Stimulated activated CD8-positive, alpha-beta memory T cell treated with anti-CD3 and anti-CD28 coated beads, Interleukin-15, amount 100 ng/mL, for 48 hours (primary cell): ENCODE measurements around the gene LASP1NB.
"Not testable (repeated sequence)": the region's sequence is repeated elsewhere in the genome, so short reads cannot be mapped to it uniquely, and the experiment has no call there.

ENCODE experiments used
- DNase-seq, 2 donors: peaks; one replicate each; pipeline ENCODE4 v3.0.0-alpha.2; 2020; ENCODE audit warnings: low read depth in 2 of 2

Gene LASP1NB

DNA sequence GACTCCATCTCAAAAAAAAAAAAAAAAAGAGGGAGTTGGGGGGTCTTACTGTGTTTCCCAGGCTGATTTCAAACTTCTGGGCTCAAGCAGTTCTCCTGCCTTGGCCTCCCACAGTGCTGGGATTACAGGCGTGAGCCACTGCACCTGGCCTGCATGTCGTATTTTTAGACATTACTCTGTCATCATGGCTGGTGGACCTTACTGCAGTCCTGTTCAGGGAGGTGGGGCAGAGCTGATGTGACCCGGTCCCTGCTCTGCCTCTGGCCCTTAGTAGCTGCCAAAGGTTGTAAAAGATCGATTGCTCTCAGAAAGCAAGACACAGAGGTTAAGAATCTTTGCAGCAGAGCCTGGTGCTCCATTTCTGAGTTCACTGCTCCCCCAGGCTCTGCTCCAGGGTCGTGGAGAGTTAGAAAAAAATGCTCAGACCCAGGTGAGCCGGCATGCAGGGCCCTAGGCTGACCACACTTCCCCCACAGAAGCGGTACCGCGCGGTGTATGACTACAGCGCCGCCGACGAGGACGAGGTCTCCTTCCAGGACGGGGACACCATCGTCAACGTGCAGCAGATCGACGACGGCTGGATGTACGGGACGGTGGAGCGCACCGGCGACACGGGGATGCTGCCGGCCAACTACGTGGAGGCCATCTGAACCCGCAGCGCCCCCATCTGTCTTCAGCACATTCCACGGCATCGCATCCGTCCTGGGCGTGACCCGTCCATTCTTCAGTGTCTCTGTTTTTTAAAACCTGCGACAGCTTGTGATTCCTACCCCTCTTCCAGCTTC is 7.1 kb upstream of the LASP1NB start:
- DNase-seq: no peak

DNA sequence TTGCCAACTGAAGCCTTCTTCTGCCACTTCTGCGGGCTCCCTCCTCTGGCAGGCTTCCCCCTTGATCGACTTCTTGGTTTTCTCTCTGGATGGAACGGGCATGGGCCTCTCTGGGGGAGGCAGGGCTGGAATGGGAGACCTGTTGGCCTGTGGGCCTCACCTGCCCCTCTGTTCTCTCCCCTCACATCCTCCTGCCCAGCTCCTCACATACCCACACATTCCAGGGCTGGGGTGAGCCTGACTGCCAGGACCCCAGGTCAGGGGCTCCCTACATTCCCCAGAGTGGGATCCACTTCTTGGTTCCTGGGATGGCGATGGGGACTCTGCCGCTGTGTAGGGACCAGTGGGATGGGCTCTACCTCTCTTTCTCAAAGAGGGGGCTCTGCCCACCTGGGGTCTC is 6.5 kb upstream of the LASP1NB start:
- no peak for DNase-seq

DNA sequence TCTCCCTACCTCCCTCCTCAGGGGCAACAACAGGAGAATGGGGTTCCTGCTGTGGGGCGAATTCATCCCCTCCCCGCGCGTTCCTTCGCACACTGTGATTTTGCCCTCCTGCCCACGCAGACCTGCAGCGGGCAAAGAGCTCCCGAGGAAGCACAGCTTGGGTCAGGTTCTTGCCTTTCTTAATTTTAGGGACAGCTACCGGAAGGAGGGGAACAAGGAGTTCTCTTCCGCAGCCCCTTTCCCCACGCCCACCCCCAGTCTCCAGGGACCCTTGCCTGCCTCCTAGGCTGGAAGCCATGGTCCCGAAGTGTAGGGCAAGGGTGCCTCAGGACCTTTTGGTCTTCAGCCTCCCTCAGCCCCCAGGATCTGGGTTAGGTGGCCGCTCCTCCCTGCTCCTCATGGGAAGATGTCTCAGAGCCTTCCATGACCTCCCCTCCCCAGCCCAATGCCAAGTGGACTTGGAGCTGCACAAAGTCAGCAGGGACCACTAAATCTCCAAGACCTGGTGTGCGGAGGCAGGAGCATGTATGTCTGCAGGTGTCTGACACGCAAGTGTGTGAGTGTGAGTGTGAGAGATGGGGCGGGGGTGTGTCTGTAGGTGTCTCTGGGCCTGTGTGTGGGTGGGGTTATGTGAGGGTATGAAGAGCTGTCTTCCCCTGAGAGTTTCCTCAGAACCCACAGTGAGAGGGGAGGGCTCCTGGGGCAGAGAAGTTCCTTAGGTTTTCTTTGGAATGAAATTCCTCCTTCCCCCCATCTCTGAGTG is 5.9 kb upstream of the LASP1NB start:
- DNase-seq: no peak

GRCh38 chr17:38920374-38921291 is 4.8 kb upstream of the LASP1NB start:
- DNase-seq: no peak

GRCh38 chr17:38921756-38922411 is 3.5 kb upstream of the LASP1NB start:
- DNase-seq: no peak

- no peak for DNase-seq
Observed at GRCh38 chr17:38922538-38923297, 2.7 kb upstream of the LASP1NB start.

- DNase-seq: no peak
Observed at GRCh38 chr17:38926293-38927070, 1.1 kb downstream of the LASP1NB start.

GRCh38 chr17:38930782-38931181 is 5.4 kb downstream of the LASP1NB start:
- DNase-seq: not testable (repeated sequence)

- not testable (repeated sequence) for DNase-seq
Observed at GRCh38 chr17:38933962-38934361, 8.5 kb downstream of the LASP1NB start.

GRCh38 chr17:38939987-38940386 is 14.6 kb downstream of the LASP1NB start:
- no peak for DNase-seq

DNA sequence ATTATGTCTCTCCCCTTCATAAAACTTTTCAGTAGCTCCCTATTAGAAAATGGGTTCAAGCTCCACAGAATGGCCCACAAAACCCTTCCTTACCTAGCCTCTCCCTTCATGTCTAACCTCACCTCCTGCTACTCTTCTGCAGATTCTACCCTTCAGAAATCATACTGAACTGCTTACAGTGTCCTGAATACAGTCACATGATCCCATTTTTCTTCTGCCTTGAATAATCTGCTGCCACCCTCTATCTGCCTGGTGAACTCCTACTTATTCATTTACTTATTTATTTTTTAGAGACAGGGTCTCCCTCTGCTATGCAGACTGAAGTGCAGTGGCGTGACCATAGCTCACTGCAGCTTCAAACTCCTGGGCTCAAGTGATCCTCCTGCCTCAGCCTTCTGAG is 15.0 kb downstream of the LASP1NB start:
- DNase-seq: no peak

GRCh38 chr17:38942696-38943334 is 17.4 kb downstream of the LASP1NB start:
- no peak for DNase-seq

DNA sequence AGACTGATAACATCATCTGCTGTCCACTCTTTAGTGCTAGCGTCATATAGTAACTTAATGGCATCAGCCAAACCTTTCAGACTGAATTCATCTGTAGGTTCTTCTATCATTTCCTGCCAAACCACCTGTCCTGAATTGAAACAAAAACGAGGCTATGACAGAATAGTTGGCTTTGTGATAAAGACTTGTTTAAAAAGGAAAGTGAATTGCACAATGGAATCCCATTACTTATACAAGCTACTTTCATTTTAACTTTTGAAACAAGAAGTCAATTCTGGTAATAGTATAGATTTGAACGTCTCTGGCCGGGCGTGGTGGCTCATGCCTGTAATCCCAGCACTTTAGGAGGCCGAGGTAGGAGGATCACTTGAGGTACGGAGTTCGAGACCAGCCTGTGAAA is 18.2 kb downstream of the LASP1NB start:
- no peak for DNase-seq

- no peak for DNase-seq
Observed at GRCh38 chr17:38947189-38947588, 21.8 kb downstream of the LASP1NB start.

- not testable (repeated sequence) for DNase-seq
Observed at GRCh38 chr17:38953800-38954199, 28.4 kb downstream of the LASP1NB start.

GRCh38 chr17:38958326-38958725 is 32.9 kb downstream of the LASP1NB start:
- no peak for DNase-seq

DNA sequence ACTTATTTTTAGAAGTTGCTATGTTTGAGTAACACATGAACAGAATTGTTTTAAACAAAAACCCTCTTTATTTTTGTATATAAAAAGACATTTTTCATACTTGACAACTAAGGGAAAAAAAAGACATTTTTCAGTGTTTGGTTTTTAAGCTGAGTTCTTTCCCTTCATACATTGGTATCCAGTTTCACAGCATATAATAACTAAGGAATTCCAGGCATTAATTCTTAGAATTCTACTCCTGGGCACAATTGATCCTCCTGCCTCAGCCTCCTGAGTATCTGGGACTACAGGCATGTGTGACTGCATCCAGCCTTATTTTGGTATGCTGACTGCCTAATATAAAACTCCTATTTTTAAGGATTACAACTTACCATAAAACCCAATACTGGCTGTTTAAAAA is 33.3 kb downstream of the LASP1NB start:
- no peak for DNase-seq

DNA sequence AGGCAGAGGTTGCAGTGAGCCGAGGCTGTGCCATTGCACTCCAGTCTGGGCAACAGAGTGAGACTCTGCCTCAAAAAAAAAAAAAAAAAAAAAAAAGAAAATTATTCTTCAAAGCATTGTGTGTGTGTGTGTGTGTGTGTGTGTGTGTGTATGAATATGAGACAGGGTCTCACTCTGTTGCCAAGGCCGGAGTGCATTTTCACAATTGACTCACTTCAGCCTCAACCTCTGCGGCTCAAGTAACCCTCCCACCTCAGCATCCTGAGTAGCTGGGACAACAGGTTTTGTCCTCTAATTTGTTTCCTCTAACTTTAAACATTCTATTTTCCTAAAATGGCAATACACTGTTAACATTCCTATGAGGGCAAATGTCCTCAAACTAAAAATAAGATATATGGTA is 34.1 kb downstream of the LASP1NB start:
- DNase-seq: no peak

- no peak for DNase-seq
Observed at GRCh38 chr17:38960402-38960801, 35.0 kb downstream of the LASP1NB start.

GRCh38 chr17:38961413-38961812 is 36.0 kb downstream of the LASP1NB start:
- no peak for DNase-seq
